GM18499 (cell line): ENCODE results near the gene CACNA2D4.
"Not testable (repeated sequence)": the region's sequence is repeated elsewhere in the genome, so short reads cannot be mapped to it uniquely, and the experiment has no call there.

Source experiments
- ATAC-seq: cut with Tn5 transposase; IDR thresholded peaks from one replicate; pipeline ENCODE4 v1.9.1; 2021; ENCODE audit warnings: moderate number of reproducible peaks; ENCODE audit not compliant: insufficient read depth, unreplicated experiment

The CACNA2D4 gene

GRCh38 chr12:1918081-1918883 lies at the start of gene CACNA2D4:
Gene CACNA2D4 (minus strand): TSS chr12:1918652. CDS start chr12:1918473, 179 bp downstream.
- no peak for ATAC-seq

GRCh38 chr12:1966561-1967226 lies 48.2 kb upstream of the CACNA2D4 start:
- no peak for ATAC-seq

GRCh38 chr12:1965916-1966315 lies 47.5 kb upstream of the CACNA2D4 start:
- no peak for ATAC-seq

GRCh38 chr12:1962051-1963020 lies 43.9 kb upstream of the CACNA2D4 start:
- ATAC-seq, result no peak

GRCh38 chr12:1956716-1957115 lies 38.3 kb upstream of the CACNA2D4 start:
- no peak for ATAC-seq

GRCh38 chr12:1949771-1950470 lies 31.5 kb upstream of the CACNA2D4 start:
- no peak for ATAC-seq

- no peak for ATAC-seq
These were observed 30.4 kb upstream of the CACNA2D4 start for GRCh38 chr12:1948883-1949282.

- ATAC-seq, result no peak
These were observed 28.6 kb upstream of the CACNA2D4 start for GRCh38 chr12:1947081-1947480.

- no peak for ATAC-seq
These were observed 27.8 kb upstream of the CACNA2D4 start for GRCh38 chr12:1946296-1946695.

GRCh38 chr12:1945502-1945901 lies 27.1 kb upstream of the CACNA2D4 start:
- ATAC-seq, result not testable (repeated sequence)

- no peak for ATAC-seq
These were observed 21.6 kb upstream of the CACNA2D4 start for GRCh38 chr12:1939801-1940607.

GRCh38 chr12:1939331-1939730 lies 20.9 kb upstream of the CACNA2D4 start:
- ATAC-seq, result no peak

- no peak for ATAC-seq
These were observed 19.2 kb upstream of the CACNA2D4 start for GRCh38 chr12:1937481-1938224.

GRCh38 chr12:1936406-1937320 lies 18.2 kb upstream of the CACNA2D4 start:
- no peak for ATAC-seq

GRCh38 chr12:1935700-1936378 lies 17.4 kb upstream of the CACNA2D4 start:
- ATAC-seq, result no peak

GRCh38 chr12:1935242-1935641 lies 16.8 kb upstream of the CACNA2D4 start:
- ATAC-seq, result no peak

- ATAC-seq, result no peak
These were observed 16.4 kb upstream of the CACNA2D4 start for GRCh38 chr12:1934831-1935230.
